Upper lobe of left lung (tissue), 4 donors: Measurements from ENCODE around the gene SMPX.

Source experiments
- EP300 ChIP-seq, 4 donors: sonication (generic); formaldehyde crosslinking; IDR thresholded peaks; one replicate each; pipeline ENCODE4 v1.5.1; 2017; ENCODE audit warnings: antibody characterized with exemption in 4 of 4, control low read depth in 2 of 4
- POLR2AphosphoS5 ChIP-seq, 2 donors: sonication (generic); formaldehyde crosslinking; IDR thresholded peaks; one replicate each; pipeline ENCODE4 v1.5.1; 2017; ENCODE audit warnings: antibody characterized with exemption in 2 of 2
- TF ChIP-seq, protein P1 (sequence below), 6 experiments: fragments of 450-650 bp in 4 of 6; fragments of 200-600 bp in 2 of 6; sonication (generic) in 2 of 6; IDR thresholded peaks; one replicate each; pipeline ENCODE4 v1.5.1; 2016 to 2019; ENCODE audit warnings: antibody characterized with exemption in 6 of 6

DNA sequence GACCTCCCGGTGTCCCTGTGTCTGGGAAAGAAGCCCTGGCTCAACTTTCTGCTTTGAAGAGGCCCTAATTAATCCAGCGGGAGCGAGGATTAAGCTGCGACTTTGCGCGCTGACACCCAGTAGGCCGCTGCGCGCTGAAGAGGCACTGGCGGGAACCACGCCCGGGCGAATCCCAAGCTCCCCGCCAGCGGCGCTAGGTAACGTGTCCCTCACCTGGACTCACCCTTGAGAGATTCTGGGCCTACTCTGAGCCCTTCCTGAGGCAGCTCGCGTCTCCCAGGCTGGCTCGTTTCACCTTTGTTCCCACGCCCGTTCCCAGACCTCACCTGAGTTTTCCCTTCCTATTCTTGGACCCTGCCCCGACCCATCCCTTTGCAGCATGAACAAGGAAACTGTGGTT, 99.2 kb downstream of the SMPX start:
- TF ChIP-seq, protein P1, sequence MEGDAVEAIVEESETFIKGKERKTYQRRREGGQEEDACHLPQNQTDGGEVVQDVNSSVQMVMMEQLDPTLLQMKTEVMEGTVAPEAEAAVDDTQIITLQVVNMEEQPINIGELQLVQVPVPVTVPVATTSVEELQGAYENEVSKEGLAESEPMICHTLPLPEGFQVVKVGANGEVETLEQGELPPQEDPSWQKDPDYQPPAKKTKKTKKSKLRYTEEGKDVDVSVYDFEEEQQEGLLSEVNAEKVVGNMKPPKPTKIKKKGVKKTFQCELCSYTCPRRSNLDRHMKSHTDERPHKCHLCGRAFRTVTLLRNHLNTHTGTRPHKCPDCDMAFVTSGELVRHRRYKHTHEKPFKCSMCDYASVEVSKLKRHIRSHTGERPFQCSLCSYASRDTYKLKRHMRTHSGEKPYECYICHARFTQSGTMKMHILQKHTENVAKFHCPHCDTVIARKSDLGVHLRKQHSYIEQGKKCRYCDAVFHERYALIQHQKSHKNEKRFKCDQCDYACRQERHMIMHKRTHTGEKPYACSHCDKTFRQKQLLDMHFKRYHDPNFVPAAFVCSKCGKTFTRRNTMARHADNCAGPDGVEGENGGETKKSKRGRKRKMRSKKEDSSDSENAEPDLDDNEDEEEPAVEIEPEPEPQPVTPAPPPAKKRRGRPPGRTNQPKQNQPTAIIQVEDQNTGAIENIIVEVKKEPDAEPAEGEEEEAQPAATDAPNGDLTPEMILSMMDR (IDR thresholded peaks at IDR 0.05): no peak
- no peak for TF ChIP-seq POLR2AphosphoS5 (IDR thresholded peaks at IDR 0.05)
- no peak for TF ChIP-seq EP300 (IDR thresholded peaks at IDR 0.05)
